ENCODE measurements around the gene IMPG2. TPM values are rescaled to one million over a fixed set of nuclear protein-coding genes. Genes with fewer than 3 reads are reported as not detected.

The IMPG2 gene
- total and polyA plus RNA-seq, 7 donors: 0.05 to 0.64 (median 0.17) TPM

DNA sequence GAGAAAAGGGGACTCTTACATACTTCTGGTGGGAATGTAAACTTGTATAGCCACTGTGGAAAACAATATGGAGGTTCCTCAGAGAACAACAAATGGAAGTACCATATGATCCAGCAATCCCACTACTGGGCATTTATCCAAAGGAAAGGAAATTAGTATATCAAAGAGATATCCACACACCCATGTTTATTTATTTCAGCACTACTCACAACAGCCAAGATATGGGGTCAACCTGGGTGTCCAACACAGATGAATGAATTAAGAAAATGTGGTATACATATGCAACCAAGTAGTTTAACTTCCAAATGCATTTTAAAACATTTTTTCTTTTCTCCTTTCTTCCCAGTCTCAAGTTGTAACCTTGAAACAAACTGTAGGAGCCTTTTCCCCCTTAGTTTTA lies 54.3 kb downstream of the IMPG2 start:
- Histone ChIP-seq H3K27ac (no peak overlapping the region), H3K27me3 (ENCODE audit: insufficient read depth in 3 of 3, low read length in 2 of 3) (no peaks in the 10 kb centered on the region), H3K9me3 (no peaks in the 10 kb centered on the region), H3K36me3 (ENCODE audit: insufficient read depth in 1 of 2, low read depth in 1 of 2) (no peaks in the 10 kb centered on the region), H3K4me3 (no peak overlapping the region), H3K4me1 (no peaks in the 10 kb centered on the region)
- intact Hi-C loops (cut with DNase I): no loop called here
- TF ChIP-seq, protein P1, sequence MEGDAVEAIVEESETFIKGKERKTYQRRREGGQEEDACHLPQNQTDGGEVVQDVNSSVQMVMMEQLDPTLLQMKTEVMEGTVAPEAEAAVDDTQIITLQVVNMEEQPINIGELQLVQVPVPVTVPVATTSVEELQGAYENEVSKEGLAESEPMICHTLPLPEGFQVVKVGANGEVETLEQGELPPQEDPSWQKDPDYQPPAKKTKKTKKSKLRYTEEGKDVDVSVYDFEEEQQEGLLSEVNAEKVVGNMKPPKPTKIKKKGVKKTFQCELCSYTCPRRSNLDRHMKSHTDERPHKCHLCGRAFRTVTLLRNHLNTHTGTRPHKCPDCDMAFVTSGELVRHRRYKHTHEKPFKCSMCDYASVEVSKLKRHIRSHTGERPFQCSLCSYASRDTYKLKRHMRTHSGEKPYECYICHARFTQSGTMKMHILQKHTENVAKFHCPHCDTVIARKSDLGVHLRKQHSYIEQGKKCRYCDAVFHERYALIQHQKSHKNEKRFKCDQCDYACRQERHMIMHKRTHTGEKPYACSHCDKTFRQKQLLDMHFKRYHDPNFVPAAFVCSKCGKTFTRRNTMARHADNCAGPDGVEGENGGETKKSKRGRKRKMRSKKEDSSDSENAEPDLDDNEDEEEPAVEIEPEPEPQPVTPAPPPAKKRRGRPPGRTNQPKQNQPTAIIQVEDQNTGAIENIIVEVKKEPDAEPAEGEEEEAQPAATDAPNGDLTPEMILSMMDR (IDR thresholded peaks at IDR 0.05): no peak
- ATAC-seq (no peak), DNase-seq (no peak)

DNA sequence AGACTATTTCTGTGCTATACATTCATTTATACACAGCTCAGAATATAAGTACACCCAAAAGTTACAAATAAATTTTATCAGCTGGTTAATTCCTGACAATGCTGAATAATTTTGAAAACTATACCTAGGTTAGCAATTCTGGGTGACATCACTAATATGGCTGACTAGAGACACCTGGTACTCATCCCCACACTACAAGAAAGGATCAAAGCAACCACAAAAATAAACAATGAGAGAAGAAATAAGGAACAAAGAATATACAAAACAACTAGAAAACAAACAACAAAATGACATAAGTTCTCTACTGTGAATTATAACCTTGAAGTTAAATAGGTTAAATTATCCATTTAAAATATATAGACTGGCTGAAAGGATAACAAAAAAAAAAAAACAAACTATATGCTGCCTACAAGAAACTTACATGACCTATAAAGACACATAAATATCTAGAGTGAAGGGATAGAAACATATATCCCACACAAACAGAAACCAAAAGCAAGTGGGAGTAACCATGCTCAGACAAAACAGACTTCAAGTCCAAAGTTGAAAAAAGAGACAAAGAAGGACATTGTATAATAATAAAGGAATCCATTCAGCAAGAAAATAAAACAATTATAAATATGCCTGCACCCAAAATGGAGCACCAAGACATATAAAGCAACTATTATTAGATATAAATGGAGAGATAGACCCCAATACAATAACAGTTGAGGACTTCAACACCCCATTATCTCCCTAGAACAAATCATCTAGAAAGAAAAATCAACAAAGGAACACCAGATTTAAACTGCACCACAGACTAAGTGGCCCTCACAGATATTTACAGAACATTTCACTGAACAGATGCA lies 57.8 kb downstream of the IMPG2 start:
- H3K9me3 ChIP-seq: no peaks in the 10 kb centered on the region
- TF ChIP-seq, protein P1 (IDR thresholded peaks at IDR 0.05): no peak
- H3K4me3 ChIP-seq: no peak overlapping the region
- no peaks in the 10 kb centered on the region for H3K27me3 ChIP-seq (ENCODE audit: insufficient read depth in 3 of 3, low read length in 2 of 3)
- DNase-seq (no peak), ATAC-seq (no peak)
- H3K36me3 ChIP-seq (ENCODE audit: insufficient read depth in 1 of 2, low read depth in 1 of 2): no peaks in the 10 kb centered on the region
- H3K4me1 ChIP-seq: no peaks in the 10 kb centered on the region
- intact Hi-C loops (cut with DNase I): no loop called here
- H3K27ac ChIP-seq: no peak overlapping the region

DNA sequence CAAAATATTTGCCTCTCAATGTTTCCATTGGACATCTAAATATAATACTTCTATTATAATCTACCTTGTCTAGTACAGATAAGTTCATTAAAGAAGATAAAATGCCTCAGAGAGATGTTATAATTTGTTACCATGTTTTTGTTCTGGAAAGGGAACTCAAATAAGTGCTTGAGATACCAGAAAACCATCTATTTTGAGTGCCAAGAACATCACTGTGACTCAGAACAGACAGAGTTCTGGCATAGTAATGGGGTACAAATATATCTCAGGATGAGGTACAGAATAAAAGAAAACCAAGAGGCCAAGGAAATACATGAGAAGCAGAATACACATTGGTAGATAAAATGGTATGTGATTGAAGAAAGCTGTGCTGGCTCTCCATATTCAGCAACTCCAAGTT lies 58.9 kb downstream of the IMPG2 start:
- DNase-seq: no peak
- Histone ChIP-seq H3K4me1 (no peaks in the 10 kb centered on the region), H3K9me3 (no peaks in the 10 kb centered on the region), H3K36me3 (ENCODE audit: insufficient read depth in 1 of 2, low read depth in 1 of 2) (no peaks in the 10 kb centered on the region), H3K4me3 (no peak overlapping the region), H3K27ac (no peak overlapping the region), H3K27me3 (ENCODE audit: insufficient read depth in 3 of 3, low read length in 2 of 3) (no peaks in the 10 kb centered on the region)
- TF ChIP-seq, protein P1 (IDR thresholded peaks at IDR 0.05): no peak
- intact Hi-C loops (cut with DNase I): no loop called here
- no peak for ATAC-seq

DNA sequence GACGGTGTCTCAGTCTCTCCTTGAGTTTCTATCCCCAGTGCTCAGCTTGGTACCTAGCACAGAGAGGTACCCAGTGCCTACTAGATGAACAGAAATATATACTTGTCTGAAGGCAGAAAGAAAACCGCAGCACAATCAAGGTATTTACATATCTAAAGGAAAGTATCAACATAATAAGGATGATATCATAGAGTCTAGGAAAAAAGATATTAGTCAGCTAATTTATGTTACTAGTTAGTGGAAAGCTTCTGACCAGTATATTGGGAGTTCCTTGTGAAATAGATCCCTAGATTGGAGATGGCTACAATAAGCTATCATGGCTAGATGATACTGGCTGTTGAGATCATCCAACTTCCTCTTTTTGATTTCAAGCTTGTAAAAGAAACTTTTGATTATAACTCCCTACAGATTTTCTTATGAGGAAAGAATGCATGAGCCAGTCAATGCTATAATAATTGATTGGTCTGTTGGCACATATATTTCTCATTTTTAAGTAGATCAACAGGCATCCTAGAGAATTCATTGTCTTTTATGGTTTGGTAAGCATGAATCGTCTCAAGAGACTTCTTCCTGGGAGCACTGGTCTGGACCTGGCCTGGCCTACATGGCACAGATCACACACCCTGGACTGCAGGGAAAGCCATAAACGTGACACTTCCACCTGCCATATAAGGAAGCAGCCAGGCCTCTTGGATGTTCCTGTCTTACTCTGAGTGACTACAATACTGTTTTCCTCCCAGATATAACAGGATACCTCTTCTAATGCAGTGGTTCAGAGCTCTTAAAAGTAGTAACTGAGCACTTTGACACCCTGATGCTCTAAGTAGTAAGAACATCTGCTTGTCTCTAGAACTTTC lies 60.7 kb downstream of the IMPG2 start:
- intact Hi-C loops (cut with DNase I): no loop called here
- Histone ChIP-seq H3K27me3 (ENCODE audit: insufficient read depth in 3 of 3, low read length in 2 of 3) (no peaks in the 10 kb centered on the region), H3K9me3 (no peaks in the 10 kb centered on the region), H3K4me3 (no peak overlapping the region), H3K4me1 (no peaks in the 10 kb centered on the region), H3K36me3 (ENCODE audit: insufficient read depth in 1 of 2, low read depth in 1 of 2) (no peaks in the 10 kb centered on the region), H3K27ac (no peak overlapping the region)
- no peak for DNase-seq
- TF ChIP-seq, protein P1 (IDR thresholded peaks at IDR 0.05): no peak
- WGBS, 3 donors: 75 to 79% (median 77%) methylated on average over 4 of the region's 4 CpGs
- ATAC-seq: no peak

Measured in psoas muscle (tissue), 8 donors.